ENCODE results near the gene ZDHHC3.

ZDHHC3 gene

GRCh38 chr3:44932986-44933944, 42.7 kb downstream of the ZDHHC3 start:
- Histone ChIP-seq H3K4me1 (ENCODE audit: control insufficient read depth in 1 of 2, insufficient read depth in 2 of 2, low read length in 2 of 2) (no peaks in the 10 kb centered on the region), H3K9ac (ENCODE audit: low read depth in 1 of 2, low read length in 2 of 2) (no peak overlapping the region), H3K4me3 (ENCODE audit: low read depth in 1 of 2, low read length in 2 of 2) (no peak overlapping the region), H3K27ac (ENCODE audit: low read depth, low read length) (no peak overlapping the region), H3K36me3 (ENCODE audit: control insufficient read depth in 1 of 2, insufficient read depth in 2 of 2, low read length in 2 of 2) (peaks cover 28 to 77% of the 10 kb centered on the region in 2 donors), H3K9me3 (ENCODE audit: control insufficient read depth in 1 of 2, low read length in 2 of 2) (no peaks in the 10 kb centered on the region), H3K27me3 (ENCODE audit: control insufficient read depth in 1 of 2, insufficient read depth in 2 of 2, low read length in 2 of 2) (no peaks in the 10 kb centered on the region)

- Histone ChIP-seq H3K4me1 (ENCODE audit: control insufficient read depth in 1 of 2, insufficient read depth in 2 of 2, low read length in 2 of 2) (no peaks in the 10 kb centered on the region), H3K4me3 (ENCODE audit: low read depth in 1 of 2, low read length in 2 of 2) (no peak overlapping the region), H3K9ac (ENCODE audit: low read depth in 1 of 2, low read length in 2 of 2) (no peak overlapping the region), H3K27me3 (ENCODE audit: control insufficient read depth in 1 of 2, insufficient read depth in 2 of 2, low read length in 2 of 2) (no peaks in the 10 kb centered on the region), H3K9me3 (ENCODE audit: control insufficient read depth in 1 of 2, low read length in 2 of 2) (no peaks in the 10 kb centered on the region), H3K27ac (ENCODE audit: low read depth, low read length) (no peak overlapping the region), H3K36me3 (ENCODE audit: control insufficient read depth in 1 of 2, insufficient read depth in 2 of 2, low read length in 2 of 2) (peaks cover 35 to 74% of the 10 kb centered on the region in 2 donors)
These were observed 43.7 kb downstream of the ZDHHC3 start for GRCh38 chr3:44932271-44932670.

- Histone ChIP-seq H3K27ac (ENCODE audit: low read depth, low read length) (no peak overlapping the region), H3K9ac (ENCODE audit: low read depth in 1 of 2, low read length in 2 of 2) (no peak overlapping the region), H3K36me3 (ENCODE audit: control insufficient read depth in 1 of 2, insufficient read depth in 2 of 2, low read length in 2 of 2) (peaks cover 35 to 74% of the 10 kb centered on the region in 2 donors), H3K9me3 (ENCODE audit: control insufficient read depth in 1 of 2, low read length in 2 of 2) (no peaks in the 10 kb centered on the region), H3K4me3 (ENCODE audit: low read depth in 1 of 2, low read length in 2 of 2) (no peak overlapping the region), H3K4me1 (ENCODE audit: control insufficient read depth in 1 of 2, insufficient read depth in 2 of 2, low read length in 2 of 2) (no peaks in the 10 kb centered on the region), H3K27me3 (ENCODE audit: control insufficient read depth in 1 of 2, insufficient read depth in 2 of 2, low read length in 2 of 2) (no peaks in the 10 kb centered on the region)
These were observed 44.2 kb downstream of the ZDHHC3 start for GRCh38 chr3:44931791-44932190.

GRCh38 chr3:44930911-44931310, 45.1 kb downstream of the ZDHHC3 start:
- H3K27ac ChIP-seq (ENCODE audit: low read depth, low read length): no peak overlapping the region
- H3K4me1 ChIP-seq (ENCODE audit: control insufficient read depth in 1 of 2, insufficient read depth in 2 of 2, low read length in 2 of 2): no peaks in the 10 kb centered on the region
- no peak overlapping the region for H3K9ac ChIP-seq (ENCODE audit: low read depth in 1 of 2, low read length in 2 of 2)
- H3K36me3 ChIP-seq (ENCODE audit: control insufficient read depth in 1 of 2, insufficient read depth in 2 of 2, low read length in 2 of 2): peaks cover 38 to 71% of the 10 kb centered on the region in 2 donors
- no peaks in the 10 kb centered on the region for H3K27me3 ChIP-seq (ENCODE audit: control insufficient read depth in 1 of 2, insufficient read depth in 2 of 2, low read length in 2 of 2)
- H3K9me3 ChIP-seq (ENCODE audit: control insufficient read depth in 1 of 2, low read length in 2 of 2): no peaks in the 10 kb centered on the region
- H3K4me3 ChIP-seq (ENCODE audit: low read depth in 1 of 2, low read length in 2 of 2): no peak overlapping the region

GRCh38 chr3:44929782-44930181, 46.2 kb downstream of the ZDHHC3 start:
- H3K27me3 ChIP-seq (ENCODE audit: control insufficient read depth in 1 of 2, insufficient read depth in 2 of 2, low read length in 2 of 2): no peaks in the 10 kb centered on the region
- no peaks in the 10 kb centered on the region for H3K9me3 ChIP-seq (ENCODE audit: control insufficient read depth in 1 of 2, low read length in 2 of 2)
- H3K4me1 ChIP-seq (ENCODE audit: control insufficient read depth in 1 of 2, insufficient read depth in 2 of 2, low read length in 2 of 2): no peaks in the 10 kb centered on the region
- no peak overlapping the region for H3K27ac ChIP-seq (ENCODE audit: low read depth, low read length)
- peaks cover 43 to 74% of the 10 kb centered on the region in 2 donors for H3K36me3 ChIP-seq (ENCODE audit: control insufficient read depth in 1 of 2, insufficient read depth in 2 of 2, low read length in 2 of 2)
- H3K4me3 ChIP-seq (ENCODE audit: low read depth in 1 of 2, low read length in 2 of 2): no peak overlapping the region
- no peak overlapping the region for H3K9ac ChIP-seq (ENCODE audit: low read depth in 1 of 2, low read length in 2 of 2)

GRCh38 chr3:44927371-44927770, 48.6 kb downstream of the ZDHHC3 start:
- Histone ChIP-seq H3K9me3 (ENCODE audit: control insufficient read depth in 1 of 2, low read length in 2 of 2) (no peaks in the 10 kb centered on the region), H3K4me3 (ENCODE audit: low read depth in 1 of 2, low read length in 2 of 2) (no peak overlapping the region), H3K36me3 (ENCODE audit: control insufficient read depth in 1 of 2, insufficient read depth in 2 of 2, low read length in 2 of 2) (peaks cover 30 to 63% of the 10 kb centered on the region in 2 donors), H3K27me3 (ENCODE audit: control insufficient read depth in 1 of 2, insufficient read depth in 2 of 2, low read length in 2 of 2) (no peaks in the 10 kb centered on the region), H3K27ac (ENCODE audit: low read depth, low read length) (no peak overlapping the region), H3K9ac (ENCODE audit: low read depth in 1 of 2, low read length in 2 of 2) (no peak overlapping the region), H3K4me1 (ENCODE audit: control insufficient read depth in 1 of 2, insufficient read depth in 2 of 2, low read length in 2 of 2) (no peaks in the 10 kb centered on the region)

- H3K4me3 ChIP-seq (ENCODE audit: low read depth in 1 of 2, low read length in 2 of 2): no peak overlapping the region
- no peaks in the 10 kb centered on the region for H3K9me3 ChIP-seq (ENCODE audit: control insufficient read depth in 1 of 2, low read length in 2 of 2)
- no peaks in the 10 kb centered on the region for H3K4me1 ChIP-seq (ENCODE audit: control insufficient read depth in 1 of 2, insufficient read depth in 2 of 2, low read length in 2 of 2)
- H3K36me3 ChIP-seq (ENCODE audit: control insufficient read depth in 1 of 2, insufficient read depth in 2 of 2, low read length in 2 of 2): peaks cover 30 to 61% of the 10 kb centered on the region in 2 donors
- H3K27me3 ChIP-seq (ENCODE audit: control insufficient read depth in 1 of 2, insufficient read depth in 2 of 2, low read length in 2 of 2): no peaks in the 10 kb centered on the region
- H3K9ac ChIP-seq (ENCODE audit: low read depth in 1 of 2, low read length in 2 of 2): no peak overlapping the region
- H3K27ac ChIP-seq (ENCODE audit: low read depth, low read length): no peak overlapping the region
These were observed 49.1 kb downstream of the ZDHHC3 start for GRCh38 chr3:44926921-44927320.

- Histone ChIP-seq H3K9ac (ENCODE audit: low read depth in 1 of 2, low read length in 2 of 2) (no peak overlapping the region), H3K36me3 (ENCODE audit: control insufficient read depth in 1 of 2, insufficient read depth in 2 of 2, low read length in 2 of 2) (peaks cover 27 to 60% of the 10 kb centered on the region in 2 donors), H3K4me1 (ENCODE audit: control insufficient read depth in 1 of 2, insufficient read depth in 2 of 2, low read length in 2 of 2) (no peaks in the 10 kb centered on the region), H3K4me3 (ENCODE audit: low read depth in 1 of 2, low read length in 2 of 2) (no peak overlapping the region), H3K27ac (ENCODE audit: low read depth, low read length) (no peak overlapping the region), H3K27me3 (ENCODE audit: control insufficient read depth in 1 of 2, insufficient read depth in 2 of 2, low read length in 2 of 2) (no peaks in the 10 kb centered on the region), H3K9me3 (ENCODE audit: control insufficient read depth in 1 of 2, low read length in 2 of 2) (no peaks in the 10 kb centered on the region)
These were observed 49.8 kb downstream of the ZDHHC3 start for GRCh38 chr3:44926172-44926571.

- no peak overlapping the region for H3K4me3 ChIP-seq (ENCODE audit: low read depth in 1 of 2, low read length in 2 of 2)
- no peak overlapping the region for H3K27ac ChIP-seq (ENCODE audit: low read depth, low read length)
- H3K4me1 ChIP-seq (ENCODE audit: control insufficient read depth in 1 of 2, insufficient read depth in 2 of 2, low read length in 2 of 2): no peaks in the 10 kb centered on the region
- H3K27me3 ChIP-seq (ENCODE audit: control insufficient read depth in 1 of 2, insufficient read depth in 2 of 2, low read length in 2 of 2): no peaks in the 10 kb centered on the region
- H3K36me3 ChIP-seq (ENCODE audit: control insufficient read depth in 1 of 2, insufficient read depth in 2 of 2, low read length in 2 of 2): peaks cover 29 to 53% of the 10 kb centered on the region in 2 donors
- H3K9ac ChIP-seq (ENCODE audit: low read depth in 1 of 2, low read length in 2 of 2): no peak overlapping the region
- H3K9me3 ChIP-seq (ENCODE audit: control insufficient read depth in 1 of 2, low read length in 2 of 2): no peaks in the 10 kb centered on the region
These were observed 51.4 kb downstream of the ZDHHC3 start for GRCh38 chr3:44924457-44925084.

Data from duodenal mucosa (tissue), 2 donors.